Stimulated activated effector memory CD8-positive, alpha-beta T cell treated with anti-CD3 and anti-CD28 coated beads, Interleukin-12 subunit alpha, Interleukin-12 subunit beta, amount 100 ng/mL, for 72 hours (primary cell): ENCODE results near the gene PLA2G7.
"Not testable (repeated sequence)": the region's sequence is repeated elsewhere in the genome, so short reads cannot be mapped to it uniquely, and the experiment has no call there.

Experiments used
- ATAC-seq: fragments of 150-1000 bp; cut with Tn5 transposase; 2 replicates; pipeline ENCODE4 v1.10.0; 2021
- DNase-seq, 2 donors: peaks; one replicate each; pipeline ENCODE4 v3.0.0; 2021 to 2022; ENCODE audit warnings: low spot score in 2 of 2
- H3K27ac Mint-ChIP-seq: one replicate; pipeline ENCODE4 v1.8.0; 2022; ENCODE audit warnings: mild to moderate bottlenecking, mixed read lengths
- H3K36me3 Mint-ChIP-seq: one replicate; pipeline ENCODE4 v1.8.0; 2022; ENCODE audit warnings: mild to moderate bottlenecking, mixed read lengths
- H3K4me1 Mint-ChIP-seq: one replicate; pipeline ENCODE4 v1.8.0; 2022; ENCODE audit warnings: mixed read lengths
- H3K4me3 Mint-ChIP-seq: one replicate; pipeline ENCODE4 v1.8.0; 2022; ENCODE audit warnings: mild to moderate bottlenecking, mixed read lengths
- H3K9me3 Mint-ChIP-seq: one replicate; pipeline ENCODE4 v1.8.0; 2022; ENCODE audit warnings: mixed read lengths

Gene PLA2G7

DNA sequence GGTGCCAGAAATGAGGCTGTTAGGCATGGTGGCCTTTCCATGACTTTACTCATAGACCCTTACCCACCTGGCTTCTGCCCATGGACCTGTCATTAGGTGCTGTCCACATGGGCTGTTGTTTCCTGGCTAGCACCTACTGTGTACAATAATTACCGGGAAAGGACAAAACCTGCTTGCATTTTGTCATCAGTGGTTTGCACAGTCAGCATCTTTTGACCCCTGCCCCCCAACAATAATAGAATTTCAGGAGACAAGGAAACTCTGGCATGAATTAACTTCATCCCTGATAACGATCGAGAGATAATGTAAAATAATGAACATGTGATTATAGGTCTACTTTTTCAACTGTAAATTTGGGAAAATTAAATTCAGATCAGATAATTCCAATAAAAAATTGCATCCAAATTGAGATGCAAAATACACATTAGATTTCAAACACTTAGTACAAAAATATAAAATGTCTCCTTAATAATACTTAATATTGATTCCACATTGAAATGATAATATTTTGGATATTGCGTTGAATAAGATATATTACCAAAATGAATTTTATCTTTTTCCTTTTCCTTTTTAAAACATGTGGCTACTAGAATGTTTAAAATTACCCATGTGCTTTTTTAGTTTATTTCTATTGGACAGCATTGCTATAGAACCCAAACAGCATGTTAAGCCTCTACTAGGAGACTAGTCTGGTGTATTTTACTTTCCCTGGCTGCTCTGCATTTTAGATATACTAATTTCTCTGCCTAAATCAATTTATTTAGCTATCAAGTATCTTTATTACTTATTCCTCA is 24.0 kb upstream of the PLA2G7 start:
- Mint-ChIP-seq H3K27ac (no peak overlapping the region), H3K4me1 (no peaks in the 10 kb centered on the region), H3K36me3 (no peaks in the 10 kb centered on the region), H3K4me3 (no peak overlapping the region), H3K9me3 (no peaks in the 10 kb centered on the region)
- no peak for ATAC-seq
- no peak for DNase-seq

DNA sequence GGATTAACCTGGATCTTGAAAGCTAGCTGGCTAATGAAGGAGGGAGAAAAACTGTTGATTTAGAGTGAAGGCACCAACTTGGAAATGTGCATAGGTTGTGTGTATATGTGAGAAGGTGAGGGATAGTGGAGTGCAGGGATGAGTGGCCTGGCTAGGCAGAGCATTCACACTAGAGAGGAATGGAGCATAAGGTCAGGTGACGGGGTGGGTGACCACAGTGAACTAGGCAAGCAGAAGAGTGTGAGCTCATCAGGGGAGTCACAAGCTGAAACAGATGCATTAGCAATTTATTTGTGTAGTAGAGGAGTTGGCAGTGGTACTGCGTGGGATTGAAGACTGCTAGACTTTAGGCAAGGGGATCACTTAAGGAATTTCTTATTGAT is 22.0 kb upstream of the PLA2G7 start:
- Mint-ChIP-seq H3K27ac (no peak overlapping the region), H3K9me3 (no peaks in the 10 kb centered on the region), H3K36me3 (no peaks in the 10 kb centered on the region), H3K4me3 (no peak overlapping the region), H3K4me1 (no peaks in the 10 kb centered on the region)
- ATAC-seq (no peak), DNase-seq (no peak)

- no peak for ATAC-seq
- H3K4me1 Mint-ChIP-seq = no peaks in the 10 kb centered on the region
- H3K36me3 Mint-ChIP-seq = no peaks in the 10 kb centered on the region
- H3K9me3 Mint-ChIP-seq = no peaks in the 10 kb centered on the region
- no peak for DNase-seq
- no peak overlapping the region for H3K4me3 Mint-ChIP-seq
- no peak overlapping the region for H3K27ac Mint-ChIP-seq
Observed at GRCh38 chr6:46756469-46757213, 21.5 kb upstream of the PLA2G7 start.

DNA sequence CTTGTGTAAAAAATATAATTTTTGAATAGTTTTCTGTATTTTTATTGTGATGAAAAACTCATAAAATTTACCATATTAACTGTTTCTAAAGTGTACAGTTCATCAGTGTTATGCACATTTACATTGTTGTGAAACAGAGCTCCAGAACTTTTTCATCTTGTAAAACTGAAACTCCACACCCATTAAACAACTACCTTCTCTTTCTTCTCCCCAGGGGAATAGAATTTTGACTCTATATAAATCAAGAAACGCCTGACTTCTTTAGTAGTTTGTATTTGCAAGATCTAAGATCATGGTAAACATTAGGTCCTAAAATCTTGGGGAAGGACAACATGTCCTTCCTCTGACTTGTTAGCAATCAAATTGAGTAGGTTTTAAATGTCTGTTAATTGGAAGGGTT is 20.7 kb upstream of the PLA2G7 start:
- H3K9me3 Mint-ChIP-seq = no peaks in the 10 kb centered on the region
- DNase-seq (no peak), ATAC-seq (no peak)
- no peak overlapping the region for H3K27ac Mint-ChIP-seq
- no peaks in the 10 kb centered on the region for H3K36me3 Mint-ChIP-seq
- no peaks in the 10 kb centered on the region for H3K4me1 Mint-ChIP-seq
- no peak overlapping the region for H3K4me3 Mint-ChIP-seq

DNA sequence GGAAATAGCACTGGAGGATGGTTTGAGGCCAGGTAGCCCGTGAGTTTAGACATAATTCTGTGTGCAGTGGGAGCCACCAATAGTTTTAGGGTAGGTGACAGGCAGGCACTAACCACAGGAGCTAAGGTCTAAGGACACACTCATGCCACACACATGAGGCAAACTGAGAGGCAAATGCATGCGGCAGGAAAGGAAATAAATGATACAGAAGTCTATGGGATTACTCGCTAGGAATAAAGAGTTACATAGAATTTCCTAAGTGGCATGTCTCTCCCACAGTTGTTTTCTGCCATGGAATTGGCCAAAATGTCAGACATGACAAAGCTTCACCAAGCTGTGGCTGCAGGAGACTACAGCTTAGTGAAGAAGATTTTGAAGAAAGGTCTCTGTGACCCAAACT is 16.5 kb upstream of the PLA2G7 start:
- Mint-ChIP-seq H3K4me3 (no peak overlapping the region), H3K9me3 (no peaks in the 10 kb centered on the region), H3K36me3 (no peaks in the 10 kb centered on the region), H3K27ac (no peak overlapping the region), H3K4me1 (no peaks in the 10 kb centered on the region)
- ATAC-seq = no peak
- no peak for DNase-seq

DNA sequence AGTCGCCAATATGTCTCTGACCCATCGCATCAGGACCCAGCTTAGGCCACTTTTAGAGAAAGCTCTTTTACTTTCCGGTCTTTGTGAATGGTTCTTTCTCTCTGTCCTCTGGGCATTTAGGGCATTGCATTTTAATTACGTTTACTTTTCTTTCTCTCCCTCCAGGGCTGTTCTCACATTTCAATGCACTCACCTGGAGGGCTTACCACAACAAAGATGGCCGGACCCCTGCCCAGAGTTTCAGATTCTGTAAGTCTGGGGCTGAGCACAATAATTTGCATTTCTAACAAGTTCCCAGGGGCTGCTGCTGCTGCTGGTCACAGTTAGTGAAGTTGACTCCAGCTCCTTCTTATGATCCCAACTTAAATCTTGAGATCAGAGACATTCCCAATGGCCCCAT is 14.6 kb upstream of the PLA2G7 start:
- DNase-seq = no peak
- no peaks in the 10 kb centered on the region for H3K9me3 Mint-ChIP-seq
- no peak for ATAC-seq
- H3K27ac Mint-ChIP-seq = no peak overlapping the region
- no peaks in the 10 kb centered on the region for H3K4me1 Mint-ChIP-seq
- H3K4me3 Mint-ChIP-seq = no peak overlapping the region
- no peaks in the 10 kb centered on the region for H3K36me3 Mint-ChIP-seq

DNA sequence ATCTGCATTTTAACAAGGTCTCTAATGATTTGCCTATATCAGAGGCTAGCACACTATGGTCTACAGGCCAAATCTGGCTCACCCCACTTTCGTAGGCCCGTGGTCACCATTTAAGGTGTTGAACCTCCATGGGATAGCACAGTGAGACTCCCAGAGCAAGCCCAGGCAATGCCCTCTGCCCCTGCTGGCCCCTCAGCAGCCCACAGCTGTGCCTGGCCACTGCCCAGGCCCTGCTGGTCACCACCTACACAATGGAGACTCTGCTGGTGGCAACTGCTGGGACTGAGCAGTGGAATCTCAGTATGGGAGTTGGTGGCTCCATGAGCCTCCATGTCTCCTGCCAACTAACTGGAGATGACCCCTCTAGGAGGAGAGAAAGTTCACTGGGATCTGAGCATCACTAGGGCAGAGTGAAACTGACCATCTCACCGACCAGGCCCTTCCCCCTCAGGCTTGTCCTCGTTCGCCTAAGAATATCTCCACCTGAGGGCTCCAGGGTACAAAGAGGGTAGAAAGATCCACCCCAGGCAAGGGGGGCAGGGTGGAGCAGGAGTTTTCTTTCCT is 13.8 kb upstream of the PLA2G7 start:
- no peaks in the 10 kb centered on the region for H3K36me3 Mint-ChIP-seq
- ATAC-seq (no peak), DNase-seq (no peak)
- H3K27ac Mint-ChIP-seq = no peak overlapping the region
- no peak overlapping the region for H3K4me3 Mint-ChIP-seq
- no peaks in the 10 kb centered on the region for H3K9me3 Mint-ChIP-seq
- H3K4me1 Mint-ChIP-seq = no peaks in the 10 kb centered on the region

- DNase-seq (no peak), ATAC-seq (no peak)
- Mint-ChIP-seq H3K4me1 (no peaks in the 10 kb centered on the region), H3K27ac (no peak within 1 kb of the TSS), H3K9me3 (no peaks in the 10 kb centered on the region), H3K36me3 (no peaks in the 10 kb centered on the region), H3K4me3 (no peak within 1 kb of the TSS)
Observed at GRCh38 chr6:46746696-46747095, 11.5 kb upstream of the PLA2G7 start, which contains the start of gene ANKRD66. TSS of gene ANKRD66 (plus strand) at chr6:46746933. CDS start at chr6:46751949, 5,016 bp downstream.

DNA sequence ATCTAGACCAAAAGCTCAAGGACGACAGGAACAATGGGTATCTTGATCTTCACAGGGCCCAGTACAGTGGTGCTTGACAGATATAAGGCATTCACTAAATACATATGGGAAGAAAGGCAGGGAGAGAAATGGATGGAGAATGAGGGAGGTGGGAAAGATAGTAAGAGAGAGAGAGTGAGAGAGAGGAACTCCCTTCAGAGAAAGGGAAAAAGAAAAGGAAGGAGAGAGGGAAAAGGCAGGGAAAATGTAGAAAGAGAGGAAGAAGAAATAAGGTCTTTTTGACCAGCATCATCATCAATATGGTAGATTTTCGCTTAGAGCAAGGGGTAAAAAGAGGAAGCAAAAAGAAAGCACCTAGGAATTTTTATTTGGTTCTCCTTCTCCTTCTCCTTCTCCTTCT is 10.8 kb upstream of the PLA2G7 start:
- Mint-ChIP-seq H3K27ac (no peak overlapping the region), H3K36me3 (no peaks in the 10 kb centered on the region), H3K4me3 (no peak overlapping the region), H3K4me1 (no peaks in the 10 kb centered on the region), H3K9me3 (no peaks in the 10 kb centered on the region)
- DNase-seq (no peak), ATAC-seq (no peak)

- H3K9me3 Mint-ChIP-seq, ATAC-seq, H3K4me3 Mint-ChIP-seq, H3K27ac Mint-ChIP-seq, H3K4me1 Mint-ChIP-seq, DNase-seq, H3K36me3 Mint-ChIP-seq: not testable (repeated sequence)
Observed at GRCh38 chr6:46744159-46744725, 9.1 kb upstream of the PLA2G7 start.

- Mint-ChIP-seq H3K4me3 (no peak overlapping the region), H3K4me1 (no peaks in the 10 kb centered on the region), H3K27ac (no peak overlapping the region), H3K9me3 (no peaks in the 10 kb centered on the region), H3K36me3 (no peaks in the 10 kb centered on the region)
- DNase-seq = no peak
- no peak for ATAC-seq
Observed at GRCh38 chr6:46743425-46744158, 8.4 kb upstream of the PLA2G7 start.

- no peak for ATAC-seq
- H3K4me3 Mint-ChIP-seq = no peak overlapping the region
- no peak for DNase-seq
- H3K27ac Mint-ChIP-seq = no peak overlapping the region
- H3K4me1 Mint-ChIP-seq = no peaks in the 10 kb centered on the region
- H3K36me3 Mint-ChIP-seq = no peaks in the 10 kb centered on the region
- no peaks in the 10 kb centered on the region for H3K9me3 Mint-ChIP-seq
Observed at GRCh38 chr6:46741910-46742309, 6.7 kb upstream of the PLA2G7 start.

GRCh38 chr6:46741482-46741881 is 6.3 kb upstream of the PLA2G7 start:
- no peak overlapping the region for H3K4me3 Mint-ChIP-seq
- ATAC-seq (no peak), DNase-seq (no peak)
- no peaks in the 10 kb centered on the region for H3K36me3 Mint-ChIP-seq
- H3K4me1 Mint-ChIP-seq = no peaks in the 10 kb centered on the region
- H3K27ac Mint-ChIP-seq = no peak overlapping the region
- no peaks in the 10 kb centered on the region for H3K9me3 Mint-ChIP-seq

GRCh38 chr6:46736906-46737305 is 1.7 kb upstream of the PLA2G7 start:
- H3K4me3 Mint-ChIP-seq = no peak overlapping the region
- no peak for ATAC-seq
- H3K36me3 Mint-ChIP-seq = no peaks in the 10 kb centered on the region
- no peak for DNase-seq
- no peak overlapping the region for H3K27ac Mint-ChIP-seq
- H3K9me3 Mint-ChIP-seq = no peaks in the 10 kb centered on the region
- H3K4me1 Mint-ChIP-seq = no peaks in the 10 kb centered on the region

- no peaks in the 10 kb centered on the region for H3K9me3 Mint-ChIP-seq
- no peak overlapping the region for H3K4me3 Mint-ChIP-seq
- ATAC-seq (no peak), DNase-seq (no peak)
- H3K4me1 Mint-ChIP-seq = no peaks in the 10 kb centered on the region
- no peak overlapping the region for H3K27ac Mint-ChIP-seq
- no peaks in the 10 kb centered on the region for H3K36me3 Mint-ChIP-seq
Observed at GRCh38 chr6:46735720-46736031, 501 bp upstream of the PLA2G7 start.
